Measurements from ENCODE around the gene ISOC2. TPM values are rescaled to one million over a fixed set of nuclear protein-coding genes. Genes with fewer than 3 reads are reported as not detected.

Gene ISOC2
- total RNA-seq, 1 donor from 2014 or later, result 25.3 TPM

DNA sequence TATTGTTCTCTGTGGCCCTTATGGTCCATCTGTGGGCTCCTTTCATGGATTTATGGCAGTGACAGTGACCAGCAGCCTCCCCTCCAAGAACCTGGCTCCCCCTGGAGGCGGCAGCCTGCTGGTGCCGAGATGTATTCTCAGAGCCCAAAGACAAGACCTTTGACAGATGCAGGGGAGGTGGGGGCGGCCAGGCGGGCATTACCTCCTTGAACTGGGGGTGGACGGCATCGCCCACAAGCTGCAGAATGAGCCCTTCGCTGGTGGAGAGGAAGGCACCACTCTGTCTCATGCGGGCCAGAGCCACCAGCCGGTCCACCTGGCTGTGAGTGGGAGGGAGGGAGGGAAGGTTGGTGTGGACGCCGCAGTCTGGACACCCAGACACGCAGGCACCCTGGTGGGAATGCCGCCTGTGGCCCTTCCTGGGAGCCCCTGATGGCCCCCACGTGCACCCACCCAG lies 6.6 kb downstream of the ISOC2 start:
- no peak overlapping the region for H3K27ac ChIP-seq
- H3K4me3 ChIP-seq, result no peak overlapping the region
- H3K4me1 ChIP-seq, result peaks cover 11% of the 10 kb centered on the region
- H3K27me3 ChIP-seq, result peaks cover 16% of the 10 kb centered on the region
- TF ChIP-seq CTCF (IDR thresholded peaks at IDR 0.05), result peak; percentile 42
- intact Hi-C loops (cut with DNase I), result no loop called here
- ATAC-seq, result peak; percentile 15
- DNase-seq, result no peak
- H3K36me3 ChIP-seq, result no peaks in the 10 kb centered on the region
- no peaks in the 10 kb centered on the region for H3K9me3 ChIP-seq

DNA sequence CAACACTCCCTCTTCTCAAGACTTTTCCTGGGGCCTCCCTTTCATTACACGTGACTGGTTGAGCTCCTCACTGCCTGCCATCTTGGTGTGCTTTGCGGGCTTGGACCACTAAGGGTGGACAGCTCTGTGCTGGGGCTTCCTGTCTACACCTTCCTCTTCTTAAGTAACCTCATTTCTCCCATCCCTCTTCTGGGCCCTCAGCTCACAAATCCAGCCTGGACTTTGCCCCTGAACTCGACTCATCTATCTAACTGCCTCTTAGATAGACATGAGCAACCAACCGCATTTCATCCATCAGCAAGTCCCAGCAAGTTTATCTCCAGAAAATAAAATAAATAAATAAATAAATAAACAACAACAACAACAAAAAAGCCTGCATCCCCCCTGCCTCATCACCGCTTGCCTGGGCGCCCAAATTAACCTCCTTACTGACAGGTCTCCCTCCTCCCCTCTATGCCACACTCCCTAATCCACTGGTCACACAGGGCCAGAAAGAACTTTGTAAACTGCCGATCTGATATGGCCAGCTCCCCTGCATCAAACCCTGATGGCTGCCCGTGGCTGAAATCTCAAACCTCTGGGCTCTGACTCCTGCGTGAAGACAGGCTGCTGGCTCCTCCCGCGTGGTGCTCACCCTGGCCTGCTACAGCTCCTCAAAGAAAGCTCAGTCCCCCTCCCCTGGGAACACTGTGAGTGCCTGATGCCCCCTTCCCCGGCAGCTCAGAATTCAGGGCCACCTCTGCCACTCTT lies 7.8 kb downstream of the ISOC2 start:
- peaks cover 11% of the 10 kb centered on the region for H3K4me1 ChIP-seq
- intact Hi-C loops (cut with DNase I), result no loop called here
- H3K4me3 ChIP-seq, result no peak overlapping the region
- no peak for TF ChIP-seq CTCF (IDR thresholded peaks at IDR 0.05)
- H3K9me3 ChIP-seq, result no peaks in the 10 kb centered on the region
- DNase-seq (no peak), ATAC-seq (no peak)
- H3K27ac ChIP-seq, result no peak overlapping the region
- H3K27me3 ChIP-seq, result peaks cover 25% of the 10 kb centered on the region
- H3K36me3 ChIP-seq, result no peaks in the 10 kb centered on the region

DNA sequence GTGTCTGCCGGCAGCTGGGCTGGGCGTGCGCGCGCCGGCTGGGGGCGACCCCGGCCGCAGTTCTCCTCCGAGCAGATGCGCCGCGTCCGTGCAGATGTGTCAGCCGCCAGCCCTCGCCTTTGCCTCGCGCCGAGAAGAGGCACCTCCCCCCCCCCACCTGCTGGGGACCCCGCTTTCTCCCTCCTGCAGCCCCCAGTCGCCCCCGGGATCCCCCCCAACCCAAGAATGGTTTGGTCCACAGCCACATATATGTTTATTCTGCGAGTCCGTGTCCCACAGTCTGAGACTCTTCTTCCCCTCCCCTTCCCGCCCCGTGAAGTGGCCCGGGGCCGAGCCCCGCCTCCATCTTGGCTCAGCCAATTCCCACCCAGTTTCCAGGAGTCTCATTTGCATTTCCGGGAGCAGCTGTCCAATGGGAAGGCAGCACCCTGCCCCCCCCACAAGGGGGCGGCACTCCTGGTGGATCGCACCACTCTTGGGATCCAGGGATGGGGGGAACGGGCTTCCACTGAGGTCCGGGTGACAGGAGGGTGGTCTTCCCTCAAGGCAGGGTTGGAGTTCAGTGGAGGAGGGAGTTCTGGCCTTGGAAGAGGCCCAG lies 8.6 kb downstream of the ISOC2 start:
- DNase-seq, result no peak
- H3K9me3 ChIP-seq, result no peaks in the 10 kb centered on the region
- ATAC-seq, result peak; percentile 62
- peaks cover 11% of the 10 kb centered on the region for H3K4me1 ChIP-seq
- intact Hi-C loops (cut with DNase I), result no loop called here
- H3K27ac ChIP-seq, result no peak overlapping the region
- TF ChIP-seq CTCF (IDR thresholded peaks at IDR 0.05), result no peak
- H3K27me3 ChIP-seq, result peaks cover 25% of the 10 kb centered on the region
- H3K4me3 ChIP-seq, result no peak overlapping the region
- no peaks in the 10 kb centered on the region for H3K36me3 ChIP-seq

GRCh38 chr19:55451965-55452748 lies 9.3 kb downstream of the ISOC2 start:
- Histone ChIP-seq H3K4me1 (peaks cover 11% of the 10 kb centered on the region), H3K4me3 (peak overlapping the region; percentile 10), H3K27me3 (peaks cover 25% of the 10 kb centered on the region), H3K9me3 (no peaks in the 10 kb centered on the region), H3K36me3 (no peaks in the 10 kb centered on the region), H3K27ac (no peak overlapping the region)
- intact Hi-C loops (cut with DNase I), result no loop called here
- no peak for DNase-seq
- TF ChIP-seq CTCF (IDR thresholded peaks at IDR 0.05), result no peak
- no peak for ATAC-seq

DNA sequence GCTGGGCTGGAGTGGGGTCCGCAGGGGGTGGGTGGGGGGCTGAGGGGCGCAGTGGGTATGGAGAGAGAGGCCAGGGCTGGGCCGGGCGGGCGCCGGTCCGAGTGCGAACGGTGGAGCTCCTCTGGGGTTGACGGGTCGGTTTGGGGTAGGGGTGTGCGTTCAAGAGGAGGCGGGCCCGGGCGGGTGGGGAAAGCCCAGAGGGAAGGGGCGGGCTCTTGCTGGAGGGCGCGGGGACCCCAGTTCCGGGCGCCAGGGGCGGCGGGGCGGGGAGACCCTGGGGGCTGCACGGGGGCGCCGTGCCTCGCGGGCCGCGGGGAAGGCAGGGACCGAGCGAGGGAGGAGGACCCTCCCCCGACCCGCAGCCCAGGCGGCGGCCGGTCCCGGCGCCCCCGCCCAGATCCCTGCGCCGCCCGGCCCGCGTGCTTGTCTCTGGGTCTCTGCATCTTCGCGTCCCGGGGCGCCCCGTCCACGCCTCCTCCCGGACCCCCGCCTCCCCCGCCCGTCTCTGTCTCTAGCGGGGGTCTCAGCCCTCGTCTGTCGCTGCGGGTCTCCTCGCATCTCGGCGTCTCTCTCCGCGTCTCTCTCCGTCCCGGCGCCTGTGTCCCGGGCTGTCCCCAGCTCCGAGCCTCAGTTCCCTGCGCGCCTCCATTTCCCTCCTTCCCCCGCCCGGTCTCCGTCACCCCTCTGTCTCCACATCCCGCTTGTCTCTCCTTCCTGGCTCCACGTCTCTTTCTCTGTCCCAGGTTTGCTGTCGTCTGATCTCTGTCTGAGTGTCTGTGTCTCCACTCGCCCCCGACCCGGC lies 10.1 kb downstream of the ISOC2 start:
- H3K4me1 ChIP-seq, result peaks cover 11% of the 10 kb centered on the region
- no peak overlapping the region for H3K27ac ChIP-seq
- no peaks in the 10 kb centered on the region for H3K36me3 ChIP-seq
- TF ChIP-seq CTCF (IDR thresholded peaks at IDR 0.05), result no peak
- H3K4me3 ChIP-seq, result peak overlapping the region; percentile 10
- DNase-seq, result no peak
- intact Hi-C loops (cut with DNase I), result no loop called here
- H3K27me3 ChIP-seq, result peaks cover 25% of the 10 kb centered on the region
- no peak for ATAC-seq
- no peaks in the 10 kb centered on the region for H3K9me3 ChIP-seq
